ENCODE measurements around the gene ASXL3. TPM values are rescaled to one million over a fixed set of nuclear protein-coding genes. Genes with fewer than 3 reads are reported as not detected.

ASXL3 gene
- total RNA-seq, 2 donors from 2014 or later, result 0.59 to 1.7 TPM

DNA sequence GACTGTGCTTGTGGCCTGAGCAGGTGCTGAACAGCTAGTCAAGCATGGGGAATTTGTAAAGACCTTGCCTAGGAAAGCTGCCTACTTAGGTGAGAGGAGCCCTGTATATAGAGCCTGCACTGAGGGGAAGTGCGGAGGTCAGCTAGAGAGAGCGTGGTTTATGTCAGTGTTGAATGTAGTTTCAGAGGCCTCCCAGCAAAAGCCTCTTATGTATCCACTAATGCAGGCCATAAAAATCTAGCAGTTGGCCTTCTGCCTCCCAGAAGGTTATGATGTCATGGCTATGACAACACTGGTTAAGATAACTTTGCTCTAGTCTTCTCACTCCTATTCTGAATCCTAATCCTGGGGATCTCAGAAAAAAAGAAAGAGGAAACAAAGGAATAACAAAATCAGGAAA is 88.9 kb downstream of the ASXL3 start:
- TF ChIP-seq, protein P1, sequence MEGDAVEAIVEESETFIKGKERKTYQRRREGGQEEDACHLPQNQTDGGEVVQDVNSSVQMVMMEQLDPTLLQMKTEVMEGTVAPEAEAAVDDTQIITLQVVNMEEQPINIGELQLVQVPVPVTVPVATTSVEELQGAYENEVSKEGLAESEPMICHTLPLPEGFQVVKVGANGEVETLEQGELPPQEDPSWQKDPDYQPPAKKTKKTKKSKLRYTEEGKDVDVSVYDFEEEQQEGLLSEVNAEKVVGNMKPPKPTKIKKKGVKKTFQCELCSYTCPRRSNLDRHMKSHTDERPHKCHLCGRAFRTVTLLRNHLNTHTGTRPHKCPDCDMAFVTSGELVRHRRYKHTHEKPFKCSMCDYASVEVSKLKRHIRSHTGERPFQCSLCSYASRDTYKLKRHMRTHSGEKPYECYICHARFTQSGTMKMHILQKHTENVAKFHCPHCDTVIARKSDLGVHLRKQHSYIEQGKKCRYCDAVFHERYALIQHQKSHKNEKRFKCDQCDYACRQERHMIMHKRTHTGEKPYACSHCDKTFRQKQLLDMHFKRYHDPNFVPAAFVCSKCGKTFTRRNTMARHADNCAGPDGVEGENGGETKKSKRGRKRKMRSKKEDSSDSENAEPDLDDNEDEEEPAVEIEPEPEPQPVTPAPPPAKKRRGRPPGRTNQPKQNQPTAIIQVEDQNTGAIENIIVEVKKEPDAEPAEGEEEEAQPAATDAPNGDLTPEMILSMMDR (IDR thresholded peaks at IDR 0.05), result no peak

DNA sequence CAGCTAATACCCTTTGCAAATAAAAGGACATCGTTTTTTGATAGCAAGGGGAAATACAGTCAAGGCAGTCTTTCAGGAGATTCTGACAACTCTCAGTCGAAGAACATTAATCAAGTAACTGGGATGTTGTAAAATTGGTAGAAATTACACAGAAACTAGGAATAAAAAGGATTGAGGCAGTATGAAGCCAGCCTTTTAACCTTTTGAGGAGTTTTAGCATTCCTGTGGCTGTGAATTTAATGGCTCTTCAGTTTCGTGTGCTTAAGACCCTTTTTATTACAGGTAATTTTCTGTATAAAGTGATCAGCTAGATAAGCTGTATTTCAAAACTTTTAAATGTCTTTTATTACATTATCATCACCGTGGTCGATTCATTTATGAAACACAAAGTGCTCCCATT is 91.6 kb downstream of the ASXL3 start:
- intact Hi-C loops (cut with DNase I), result no loop called here
- Histone ChIP-seq H3K4me3 (no peak overlapping the region), H3K9ac (ENCODE audit: low read depth in 2 of 2, low read length in 2 of 2) (no peak overlapping the region), H3K27me3 (no peaks in the 10 kb centered on the region), H3K36me3 (no peaks in the 10 kb centered on the region), H3K27ac (no peak overlapping the region), H3K4me1 (no peaks in the 10 kb centered on the region), H3K9me3 (no peaks in the 10 kb centered on the region)
- TF ChIP-seq, protein P1 (IDR thresholded peaks at IDR 0.05), result no peak
- DNase-seq, result no peak

More for the DNA sequence above, 88.9 kb downstream of the ASXL3 start:
- no peak overlapping the region for H3K4me3 ChIP-seq
- H3K36me3 ChIP-seq, result no peaks in the 10 kb centered on the region
- no peaks in the 10 kb centered on the region for H3K27me3 ChIP-seq
- no peak overlapping the region for H3K27ac ChIP-seq
- no peak overlapping the region for H3K9ac ChIP-seq (ENCODE audit: low read depth in 2 of 2, low read length in 2 of 2)
- no peaks in the 10 kb centered on the region for H3K4me1 ChIP-seq
- no peak for DNase-seq
- no peaks in the 10 kb centered on the region for H3K9me3 ChIP-seq
- intact Hi-C loops (cut with DNase I), result no loop called here

DNA sequence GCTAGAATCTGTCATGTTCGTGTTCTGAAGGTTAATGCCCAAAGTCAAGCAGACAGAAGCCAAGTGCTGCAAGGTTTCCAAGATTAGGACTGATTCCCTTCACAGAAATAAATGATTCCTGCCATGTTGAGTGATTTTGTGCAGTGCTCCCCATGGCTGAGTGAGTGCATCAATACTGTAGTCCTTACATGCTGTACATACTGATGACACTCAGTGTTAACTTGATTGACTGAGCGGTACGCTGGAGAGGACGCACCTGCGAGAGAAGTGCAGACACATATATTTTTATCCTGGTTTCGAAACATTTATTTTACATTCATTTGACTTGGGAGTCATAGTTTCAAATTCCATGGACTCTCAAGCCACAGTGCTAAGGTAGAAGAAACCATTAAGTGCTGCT is 92.0 kb downstream of the ASXL3 start:
- Histone ChIP-seq H3K4me1 (no peaks in the 10 kb centered on the region), H3K4me3 (no peak overlapping the region), H3K27me3 (no peaks in the 10 kb centered on the region), H3K27ac (no peak overlapping the region), H3K9me3 (no peaks in the 10 kb centered on the region), H3K9ac (ENCODE audit: low read depth in 2 of 2, low read length in 2 of 2) (no peak overlapping the region), H3K36me3 (no peaks in the 10 kb centered on the region)
- intact Hi-C loops (cut with DNase I), result no loop called here
- no peak for DNase-seq
- TF ChIP-seq, protein P1 (IDR thresholded peaks at IDR 0.05), result no peak

DNA sequence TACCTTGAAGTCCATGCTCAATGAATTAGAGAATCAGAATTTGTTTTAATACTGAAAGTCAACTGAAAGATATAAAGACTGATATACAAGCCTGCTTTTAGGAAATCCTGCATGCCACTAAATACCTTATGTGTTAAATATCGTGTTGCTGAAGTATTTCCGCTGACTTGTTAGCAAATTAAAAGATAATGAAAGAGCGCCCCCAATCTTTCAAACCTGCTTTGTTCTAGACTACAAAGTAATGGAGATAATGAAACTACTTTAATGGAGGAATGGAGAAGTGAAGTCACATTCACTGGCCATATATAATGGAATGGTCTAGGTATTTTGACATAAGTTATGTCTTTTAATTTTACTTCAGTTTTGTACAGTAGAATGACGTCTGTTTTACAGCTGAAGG is 95.7 kb downstream of the ASXL3 start:
- no peak for DNase-seq
- intact Hi-C loops (cut with DNase I), result no loop called here
- H3K36me3 ChIP-seq, result no peaks in the 10 kb centered on the region
- no peaks in the 10 kb centered on the region for H3K27me3 ChIP-seq
- H3K9me3 ChIP-seq, result no peaks in the 10 kb centered on the region
- TF ChIP-seq, protein P1 (IDR thresholded peaks at IDR 0.05), result no peak
- H3K4me1 ChIP-seq, result no peaks in the 10 kb centered on the region
- no peak overlapping the region for H3K27ac ChIP-seq
- no peak overlapping the region for H3K9ac ChIP-seq (ENCODE audit: low read depth in 2 of 2, low read length in 2 of 2)
- no peak overlapping the region for H3K4me3 ChIP-seq

DNA sequence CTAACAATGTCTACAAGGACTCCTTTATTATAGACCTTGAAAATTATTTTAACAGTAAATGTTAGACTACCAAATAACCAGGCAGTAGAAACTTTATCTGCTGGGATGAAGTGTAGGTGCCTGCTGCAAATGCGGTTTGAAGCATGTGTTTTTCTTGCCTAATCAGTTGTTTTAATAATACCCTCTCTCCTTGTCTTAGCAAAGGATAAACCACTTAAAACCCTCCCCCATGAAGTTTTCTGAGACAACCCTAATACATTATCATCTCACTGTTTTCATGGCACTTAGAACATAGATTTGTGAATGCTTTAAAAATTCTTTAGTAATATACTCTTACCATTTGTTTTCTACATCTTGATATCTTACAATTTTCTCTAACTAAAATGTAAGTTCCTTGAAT is 98.6 kb downstream of the ASXL3 start:
- no peaks in the 10 kb centered on the region for H3K36me3 ChIP-seq
- no peaks in the 10 kb centered on the region for H3K4me1 ChIP-seq
- no peak overlapping the region for H3K9ac ChIP-seq (ENCODE audit: low read depth in 2 of 2, low read length in 2 of 2)
- TF ChIP-seq, protein P1 (IDR thresholded peaks at IDR 0.05), result no peak
- H3K9me3 ChIP-seq, result no peaks in the 10 kb centered on the region
- no peak overlapping the region for H3K4me3 ChIP-seq
- intact Hi-C loops (cut with DNase I), result no loop called here
- no peaks in the 10 kb centered on the region for H3K27me3 ChIP-seq
- no peak for DNase-seq
- H3K27ac ChIP-seq, result no peak overlapping the region

DNA sequence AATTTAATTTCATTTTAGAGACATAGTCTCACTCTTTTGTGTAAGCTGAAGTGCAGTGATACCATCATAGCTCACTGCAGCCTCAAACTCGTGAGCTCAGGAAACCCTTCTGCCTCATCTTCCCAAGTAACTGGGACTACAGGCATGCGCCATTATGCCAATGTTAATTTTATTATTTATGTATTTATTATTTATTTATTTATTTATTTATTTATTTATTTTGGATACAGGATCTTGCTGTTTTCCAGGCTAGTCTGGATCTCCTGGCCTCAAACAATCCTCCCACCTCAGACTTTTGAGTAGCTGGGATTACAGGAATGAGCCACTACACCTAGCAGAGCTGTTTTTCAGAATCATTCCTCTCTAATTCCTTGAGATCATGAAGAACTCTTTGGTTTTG is 99.9 kb downstream of the ASXL3 start:
- no peaks in the 10 kb centered on the region for H3K4me1 ChIP-seq
- DNase-seq, result no peak
- H3K27me3 ChIP-seq, result no peaks in the 10 kb centered on the region
- TF ChIP-seq, protein P1 (IDR thresholded peaks at IDR 0.05), result no peak
- intact Hi-C loops (cut with DNase I), result no loop called here
- H3K27ac ChIP-seq, result no peak overlapping the region
- no peak overlapping the region for H3K9ac ChIP-seq (ENCODE audit: low read depth in 2 of 2, low read length in 2 of 2)
- no peaks in the 10 kb centered on the region for H3K9me3 ChIP-seq
- no peaks in the 10 kb centered on the region for H3K36me3 ChIP-seq
- no peak overlapping the region for H3K4me3 ChIP-seq

Measured in colonic mucosa (tissue), 4 donors.